Measurements from ENCODE around the gene STXBP4. TPM values are rescaled to one million over a fixed set of nuclear protein-coding genes. Genes with fewer than 3 reads are reported as not detected.

STXBP4 gene
- total and polyA plus RNA-seq, 2 experiments from 2014 or later, result 25.0 to 52.1 TPM

- Histone ChIP-seq H2AFZ (no peak overlapping the region), H3F3A (replicated peaks; ENCODE audit: low read depth) (no peaks in the 10 kb centered on the region), H3K9me2 (ENCODE audit: insufficient read depth) (no peaks in the 10 kb centered on the region), H4K20me1 (replicated peaks; ENCODE audit: insufficient read depth) (no peaks in the 10 kb centered on the region), H3K36me3 (ENCODE audit: insufficient read depth) (no peaks in the 10 kb centered on the region), H3K4me1 (ENCODE audit: insufficient read depth) (peaks cover 16% of the 10 kb centered on the region), H3K79me2 (replicated peaks; ENCODE audit: insufficient read depth) (no peaks in the 10 kb centered on the region), H3K4me2 (no peak overlapping the region), H3K27ac (ENCODE audit: low read depth) (no peak overlapping the region), H3K27me3 (ENCODE audit: insufficient read depth) (no peaks in the 10 kb centered on the region), H3K4me3 (no peak overlapping the region)
- no peaks in the 10 kb centered on the region for H3K36me3 Mint-ChIP-seq (ENCODE audit: low read depth)
- TF ChIP-seq EZH2 (IDR thresholded peaks at IDR 0.05; ENCODE audit: low read depth, unreplicated experiment), result no peak
- no peak for TF ChIP-seq ZNF114 (CRISPR knock-in tag; IDR thresholded peaks at IDR 0.05)
- ATAC-seq (no peak), DNase-seq (ENCODE audit: low spot score) (no peak)
- H3K4me1 Mint-ChIP-seq, result peaks cover 9% of the 10 kb centered on the region; the same call in 2 of the 3 replicates
- no peaks in the 10 kb centered on the region for H3K9me3 Mint-ChIP-seq
- H3K27me3 Mint-ChIP-seq (ENCODE audit: insufficient read depth, low read depth, poor library complexity), result no peaks in the 10 kb centered on the region
- H3K4me3 Mint-ChIP-seq, result no peak overlapping the region
- no peak overlapping the region for H3K27ac Mint-ChIP-seq
These were observed 124.8 kb downstream of the STXBP4 start for GRCh38 chr17:55093353-55093752.

DNA sequence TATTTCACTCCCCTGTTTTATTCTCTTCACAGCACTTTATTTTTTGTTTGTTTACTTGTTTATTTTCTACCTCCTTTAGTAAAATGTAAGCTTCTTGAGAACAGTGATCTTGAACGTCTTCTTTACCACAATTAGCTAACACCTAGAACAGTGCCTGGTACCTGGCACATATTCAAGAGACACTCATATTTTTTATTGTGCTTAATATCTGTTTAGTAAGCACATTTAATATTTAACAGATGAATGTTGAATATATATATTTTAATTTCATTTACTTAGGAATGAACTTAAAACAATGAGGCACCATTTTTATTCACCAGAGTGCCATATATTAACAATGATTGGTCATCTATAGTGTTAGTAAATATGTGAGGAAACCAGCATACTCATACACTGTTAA, 130.2 kb downstream of the STXBP4 start:
- Histone ChIP-seq H3K4me1 (ENCODE audit: insufficient read depth) (peaks cover 7% of the 10 kb centered on the region; the same call in 1 of the 2 replicates), H3K9me2 (ENCODE audit: insufficient read depth) (no peaks in the 10 kb centered on the region), H3K79me2 (replicated peaks; ENCODE audit: insufficient read depth) (no peaks in the 10 kb centered on the region), H3K27me3 (ENCODE audit: insufficient read depth) (no peaks in the 10 kb centered on the region), H4K20me1 (replicated peaks; ENCODE audit: insufficient read depth) (no peaks in the 10 kb centered on the region), H3K4me2 (no peak overlapping the region), H3K4me3 (no peak overlapping the region), H2AFZ (no peak overlapping the region), H3F3A (replicated peaks; ENCODE audit: low read depth) (no peaks in the 10 kb centered on the region), H3K27ac (ENCODE audit: low read depth) (no peak overlapping the region), H3K36me3 (ENCODE audit: insufficient read depth) (no peaks in the 10 kb centered on the region)
- H3K4me3 Mint-ChIP-seq, result no peak overlapping the region
- H3K9me3 Mint-ChIP-seq, result no peaks in the 10 kb centered on the region
- H3K27ac Mint-ChIP-seq, result no peak overlapping the region
- H3K36me3 Mint-ChIP-seq (ENCODE audit: low read depth), result peaks cover 8% of the 10 kb centered on the region; the same call in 2 of the 3 replicates
- H3K27me3 Mint-ChIP-seq (ENCODE audit: insufficient read depth, low read depth, poor library complexity), result no peaks in the 10 kb centered on the region
- ATAC-seq (no peak), DNase-seq (ENCODE audit: low spot score) (no peak)
- no peaks in the 10 kb centered on the region; the same call in 2 of the 3 replicates for H3K4me1 Mint-ChIP-seq
- TF ChIP-seq CTCF (conservative IDR thresholded peaks at IDR 0.05; ENCODE audit: low read depth in 2 of 2) (no peak), EZH2 (IDR thresholded peaks at IDR 0.05; ENCODE audit: low read depth, unreplicated experiment) (no peak), STAT1 (IDR thresholded peaks at IDR 0.05; ENCODE audit: unreplicated experiment) (no peak), POLR2AphosphoS5 (IDR thresholded peaks at IDR 0.05; ENCODE audit: low read depth) (no peak), ETS1 (IDR thresholded peaks at IDR 0.05) (no peak), CREB1 (CRISPR knock-in tag; IDR thresholded peaks at IDR 0.05; ENCODE audit: low read depth) (no peak), EZH2phosphoT487 (IDR thresholded peaks at IDR 0.05; ENCODE audit: unreplicated experiment) (no peak), JUNB (IDR thresholded peaks at IDR 0.05; ENCODE audit: unreplicated experiment) (no peak), NANOG (IDR thresholded peaks at IDR 0.05; ENCODE audit: borderline replicate concordance) (no peak), ZNF331 (CRISPR knock-in tag; IDR thresholded peaks at IDR 0.05; ENCODE audit: low read depth) (no peak)
- TF ChIP-seq, protein P1, sequence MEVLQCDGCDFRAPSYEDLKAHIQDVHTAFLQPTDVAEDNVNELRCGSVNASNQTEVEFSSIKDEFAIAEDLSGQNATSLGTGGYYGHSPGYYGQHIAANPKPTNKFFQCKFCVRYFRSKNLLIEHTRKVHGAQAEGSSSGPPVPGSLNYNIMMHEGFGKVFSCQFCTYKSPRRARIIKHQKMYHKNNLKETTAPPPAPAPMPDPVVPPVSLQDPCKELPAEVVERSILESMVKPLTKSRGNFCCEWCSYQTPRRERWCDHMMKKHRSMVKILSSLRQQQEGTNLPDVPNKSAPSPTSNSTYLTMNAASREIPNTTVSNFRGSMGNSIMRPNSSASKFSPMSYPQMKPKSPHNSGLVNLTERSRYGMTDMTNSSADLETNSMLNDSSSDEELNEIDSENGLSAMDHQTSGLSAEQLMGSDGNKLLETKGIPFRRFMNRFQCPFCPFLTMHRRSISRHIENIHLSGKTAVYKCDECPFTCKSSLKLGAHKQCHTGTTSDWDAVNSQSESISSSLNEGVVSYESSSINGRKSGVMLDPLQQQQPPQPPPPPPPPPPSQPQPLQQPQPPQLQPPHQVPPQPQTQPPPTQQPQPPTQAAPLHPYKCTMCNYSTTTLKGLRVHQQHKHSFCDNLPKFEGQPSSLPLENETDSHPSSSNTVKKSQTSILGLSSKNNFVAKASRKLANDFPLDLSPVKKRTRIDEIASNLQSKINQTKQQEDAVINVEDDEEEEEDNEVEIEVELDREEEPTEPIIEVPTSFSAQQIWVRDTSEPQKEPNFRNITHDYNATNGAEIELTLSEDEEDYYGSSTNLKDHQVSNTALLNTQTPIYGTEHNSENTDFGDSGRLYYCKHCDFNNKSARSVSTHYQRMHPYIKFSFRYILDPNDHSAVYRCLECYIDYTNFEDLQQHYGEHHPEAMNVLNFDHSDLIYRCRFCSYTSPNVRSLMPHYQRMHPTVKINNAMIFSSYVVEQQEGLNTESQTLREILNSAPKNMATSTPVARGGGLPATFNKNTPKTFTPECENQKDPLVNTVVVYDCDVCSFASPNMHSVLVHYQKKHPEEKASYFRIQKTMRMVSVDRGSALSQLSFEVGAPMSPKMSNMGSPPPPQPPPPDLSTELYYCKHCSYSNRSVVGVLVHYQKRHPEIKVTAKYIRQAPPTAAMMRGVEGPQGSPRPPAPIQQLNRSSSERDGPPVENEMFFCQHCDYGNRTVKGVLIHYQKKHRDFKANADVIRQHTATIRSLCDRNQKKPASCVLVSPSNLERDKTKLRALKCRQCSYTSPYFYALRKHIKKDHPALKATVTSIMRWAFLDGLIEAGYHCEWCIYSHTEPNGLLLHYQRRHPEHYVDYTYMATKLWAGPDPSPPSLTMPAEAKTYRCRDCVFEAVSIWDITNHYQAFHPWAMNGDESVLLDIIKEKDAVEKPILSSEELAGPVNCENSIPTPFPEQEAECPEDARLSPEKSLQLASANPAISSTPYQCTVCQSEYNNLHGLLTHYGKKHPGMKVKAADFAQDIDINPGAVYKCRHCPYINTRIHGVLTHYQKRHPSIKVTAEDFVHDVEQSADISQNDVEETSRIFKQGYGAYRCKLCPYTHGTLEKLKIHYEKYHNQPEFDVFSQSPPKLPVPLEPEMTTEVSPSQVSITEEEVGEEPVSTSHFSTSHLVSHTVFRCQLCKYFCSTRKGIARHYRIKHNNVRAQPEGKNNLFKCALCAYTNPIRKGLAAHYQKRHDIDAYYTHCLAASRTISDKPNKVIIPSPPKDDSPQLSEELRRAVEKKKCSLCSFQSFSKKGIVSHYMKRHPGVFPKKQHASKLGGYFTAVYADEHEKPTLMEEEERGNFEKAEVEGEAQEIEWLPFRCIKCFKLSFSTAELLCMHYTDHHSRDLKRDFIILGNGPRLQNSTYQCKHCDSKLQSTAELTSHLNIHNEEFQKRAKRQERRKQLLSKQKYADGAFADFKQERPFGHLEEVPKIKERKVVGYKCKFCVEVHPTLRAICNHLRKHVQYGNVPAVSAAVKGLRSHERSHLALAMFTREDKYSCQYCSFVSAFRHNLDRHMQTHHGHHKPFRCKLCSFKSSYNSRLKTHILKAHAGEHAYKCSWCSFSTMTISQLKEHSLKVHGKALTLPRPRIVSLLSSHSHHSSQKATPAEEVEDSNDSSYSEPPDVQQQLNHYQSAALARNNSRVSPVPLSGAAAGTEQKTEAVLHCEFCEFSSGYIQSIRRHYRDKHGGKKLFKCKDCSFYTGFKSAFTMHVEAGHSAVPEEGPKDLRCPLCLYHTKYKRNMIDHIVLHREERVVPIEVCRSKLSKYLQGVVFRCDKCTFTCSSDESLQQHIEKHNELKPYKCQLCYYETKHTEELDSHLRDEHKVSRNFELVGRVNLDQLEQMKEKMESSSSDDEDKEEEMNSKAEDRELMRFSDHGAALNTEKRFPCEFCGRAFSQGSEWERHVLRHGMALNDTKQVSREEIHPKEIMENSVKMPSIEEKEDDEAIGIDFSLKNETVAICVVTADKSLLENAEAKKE (CRISPR knock-in tag; IDR thresholded peaks at IDR 0.05), result no peak
